AG08396 (cell line): ENCODE results near the gene C16orf90.
"Not testable (repeated sequence)": the region's sequence is repeated elsewhere in the genome, so short reads cannot be mapped to it uniquely, and the experiment has no call there.

Source experiments
- DNase-seq: peaks from one replicate; pipeline ENCODE4 v3.0.0; 2012; ENCODE audit warnings: low spot score, mixed read lengths

The C16orf90 gene

GRCh38 chr16:3511286-3512180 is 16.2 kb upstream of the C16orf90 start:
- no peak for DNase-seq

- DNase-seq = no peak
Measured at GRCh38 chr16:3510416-3510815, 15.1 kb upstream of the C16orf90 start.

GRCh38 chr16:3509470-3509928 is 14.2 kb upstream of the C16orf90 start:
- DNase-seq = no peak

- DNase-seq = no peak
Measured at GRCh38 chr16:3508736-3509135, 13.4 kb upstream of the C16orf90 start.

GRCh38 chr16:3503523-3503922 is 8.2 kb upstream of the C16orf90 start:
- DNase-seq = no peak

- no peak for DNase-seq
Measured at GRCh38 chr16:3501783-3502400, 6.6 kb upstream of the C16orf90 start.

- DNase-seq = not testable (repeated sequence)
Measured at GRCh38 chr16:3501412-3501761, 6.1 kb upstream of the C16orf90 start.

GRCh38 chr16:3498988-3499387 is 3.7 kb upstream of the C16orf90 start:
- DNase-seq = no peak

- no peak for DNase-seq
Measured at GRCh38 chr16:3497771-3498170, 2.5 kb upstream of the C16orf90 start.

GRCh38 chr16:3496386-3496785 is 1.1 kb upstream of the C16orf90 start:
- DNase-seq = no peak

- DNase-seq = no peak
Measured at GRCh38 chr16:3494386-3494973, 809 bp downstream of the C16orf90 start.

- DNase-seq = no peak
Measured at GRCh38 chr16:3492356-3492755, 2.9 kb downstream of the C16orf90 start.

- DNase-seq = peak; percentile 17
Measured at GRCh38 chr16:3490911-3491629, 4.2 kb downstream of the C16orf90 start.

GRCh38 chr16:3488801-3489200 is 6.5 kb downstream of the C16orf90 start:
- DNase-seq = no peak

GRCh38 chr16:3487521-3488410 is 7.5 kb downstream of the C16orf90 start:
- DNase-seq = no peak

- DNase-seq = no peak
Measured at GRCh38 chr16:3486506-3487215, 8.6 kb downstream of the C16orf90 start.

- DNase-seq = no peak
Measured at GRCh38 chr16:3485821-3486505, 9.3 kb downstream of the C16orf90 start.

- DNase-seq = no peak
Measured at GRCh38 chr16:3485097-3485745, 10.1 kb downstream of the C16orf90 start.

GRCh38 chr16:3484318-3485096 is 10.8 kb downstream of the C16orf90 start:
- no peak for DNase-seq
